ENCODE measurements around the gene ZNF277. TPM values are rescaled to one million over a fixed set of nuclear protein-coding genes. Genes with fewer than 3 reads are reported as not detected.
"Not testable (repeated sequence)": the region's sequence is repeated elsewhere in the genome, so short reads cannot be mapped to it uniquely, and the experiment has no call there.

ZNF277 gene
- total RNA-seq, 6 donors from 2014 or later = 20.8 to 63.1 (median 34.8) TPM

- DNase-seq (no peak), ATAC-seq (ENCODE audit: low FRiP score in 2 of 2) (no peak)
- WGBS, 2 donors = 87 to 95% methylated on average over 2 of the region's 2 CpGs
- no peak for TF ChIP-seq CTCF (IDR thresholded peaks at IDR 0.05)
- no peak for TF ChIP-seq POLR2AphosphoS5 (IDR thresholded peaks at IDR 0.05)
- TF ChIP-seq EP300 (IDR thresholded peaks at IDR 0.05) = no peak
- no peak for TF ChIP-seq POLR2A (IDR thresholded peaks at IDR 0.05)
- Histone ChIP-seq H3K9me3 (no peaks in the 10 kb centered on the region), H3K27me3 (no peaks in the 10 kb centered on the region), H3K27ac (no peak overlapping the region), H3K4me1 (no peaks in the 10 kb centered on the region), H3K36me3 (no peaks in the 10 kb centered on the region), H3K4me3 (no peak overlapping the region)
These were observed 30.1 kb downstream of the ZNF277 start for GRCh38 chr7:112236597-112236996.

GRCh38 chr7:112238330-112238729, 31.8 kb downstream of the ZNF277 start:
- WGBS, 2 donors = 96 to 100% methylated on average over 3 of the region's 3 CpGs
- Histone ChIP-seq H3K27ac (no peak overlapping the region), H3K36me3 (no peaks in the 10 kb centered on the region), H3K9me3 (no peaks in the 10 kb centered on the region), H3K27me3 (no peaks in the 10 kb centered on the region), H3K4me1 (no peaks in the 10 kb centered on the region), H3K4me3 (no peak overlapping the region)
- TF ChIP-seq CTCF (IDR thresholded peaks at IDR 0.05) (no peak), POLR2A (IDR thresholded peaks at IDR 0.05) (no peak), EP300 (IDR thresholded peaks at IDR 0.05) (no peak), POLR2AphosphoS5 (IDR thresholded peaks at IDR 0.05) (no peak)
- peak in 1 of 2 donors; percentile 66 for ATAC-seq (ENCODE audit: low FRiP score in 2 of 2)
- peak in 1 of 2 donors; percentile 13 for DNase-seq

- TF ChIP-seq POLR2AphosphoS5 (IDR thresholded peaks at IDR 0.05) (no peak), CTCF (IDR thresholded peaks at IDR 0.05) (no peak)
- Histone ChIP-seq H3K27me3 (no peaks in the 10 kb centered on the region), H3K4me1 (no peaks in the 10 kb centered on the region), H3K36me3 (no peaks in the 10 kb centered on the region), H3K27ac (no peak overlapping the region), H3K9me3 (no peaks in the 10 kb centered on the region), H3K4me3 (no peak overlapping the region)
- WGBS, 2 donors = 96 to 99% methylated on average over 9 of the region's 9 CpGs
- ATAC-seq (ENCODE audit: low FRiP score in 2 of 2) = no peak
- DNase-seq = no peak
These were observed 32.5 kb downstream of the ZNF277 start for GRCh38 chr7:112238852-112239610.

- H3K9me3 ChIP-seq = no peaks in the 10 kb centered on the region
- H3K4me3 ChIP-seq = no peak overlapping the region
- H3K4me1 ChIP-seq = no peaks in the 10 kb centered on the region
- no peak overlapping the region for H3K27ac ChIP-seq
- no peaks in the 10 kb centered on the region for H3K36me3 ChIP-seq
- no peak for TF ChIP-seq EP300 (IDR thresholded peaks at IDR 0.05)
- no peak for TF ChIP-seq POLR2A (IDR thresholded peaks at IDR 0.05)
- TF ChIP-seq POLR2AphosphoS5 (IDR thresholded peaks at IDR 0.05) = no peak
- TF ChIP-seq CTCF (IDR thresholded peaks at IDR 0.05) = no peak
- ATAC-seq (ENCODE audit: low FRiP score in 2 of 2) = no peak
- no peak for DNase-seq
- 95 to 98% methylated on average over 2 of the region's 2 CpGs for WGBS, 2 donors
- H3K27me3 ChIP-seq = no peaks in the 10 kb centered on the region
These were observed 42.1 kb downstream of the ZNF277 start for GRCh38 chr7:112248598-112248997.

- H3K27ac ChIP-seq; H3K4me1 ChIP-seq; DNase-seq; ATAC-seq (ENCODE audit: low FRiP score in 2 of 2); H3K4me3 ChIP-seq; H3K27me3 ChIP-seq; H3K9me3 ChIP-seq; H3K36me3 ChIP-seq: not testable (repeated sequence)
- 86 to 93% methylated on average over 13 of the region's 13 CpGs for WGBS, 2 donors
These were observed 43.5 kb downstream of the ZNF277 start for GRCh38 chr7:112249967-112250366.
